ENCODE results near the gene ZCWPW1. TPM values are rescaled to one million over a fixed set of nuclear protein-coding genes. Genes with fewer than 3 reads are reported as not detected.
"Not testable (repeated sequence)": the region's sequence is repeated elsewhere in the genome, so short reads cannot be mapped to it uniquely, and the experiment has no call there.

Gene ZCWPW1
- total RNA-seq, 1 experiment from 2014 or later: 1.1 TPM

GRCh38 chr7:100443096-100443840 is 14.8 kb upstream of the ZCWPW1 start:
- no peak overlapping the region for H3K4me3 ChIP-seq
- H3K27ac ChIP-seq: no peak overlapping the region
- H3K9me3 ChIP-seq (replicated peaks): no peaks in the 10 kb centered on the region
- no peaks in the 10 kb centered on the region for H3K27me3 ChIP-seq
- H3K36me3 ChIP-seq: no peaks in the 10 kb centered on the region
- DNase-seq: no peak
- H3K4me1 ChIP-seq: peaks cover 5% of the 10 kb centered on the region; the same call in 1 of the 2 replicates

- H3K9me3 ChIP-seq (replicated peaks): no peaks in the 10 kb centered on the region
- no peaks in the 10 kb centered on the region for H3K36me3 ChIP-seq
- peaks cover 5% of the 10 kb centered on the region; the same call in 1 of the 2 replicates for H3K4me1 ChIP-seq
- no peak overlapping the region for H3K4me3 ChIP-seq
- DNase-seq: no peak
- H3K27ac ChIP-seq: no peak overlapping the region
- no peaks in the 10 kb centered on the region for H3K27me3 ChIP-seq
Measured at GRCh38 chr7:100441641-100442535, 13.4 kb upstream of the ZCWPW1 start.

- H3K4me1 ChIP-seq; H3K27me3 ChIP-seq; H3K4me3 ChIP-seq; DNase-seq; H3K36me3 ChIP-seq; H3K27ac ChIP-seq; H3K9me3 ChIP-seq (replicated peaks): not testable (repeated sequence)
Measured at GRCh38 chr7:100439244-100439643, 10.7 kb upstream of the ZCWPW1 start.

GRCh38 chr7:100438731-100439130 is 10.2 kb upstream of the ZCWPW1 start:
- not testable (repeated sequence) for H3K27me3 ChIP-seq; DNase-seq; H3K27ac ChIP-seq; H3K4me1 ChIP-seq; H3K4me3 ChIP-seq; H3K9me3 ChIP-seq (replicated peaks)
- peaks cover 14% of the 10 kb centered on the region for H3K36me3 ChIP-seq

GRCh38 chr7:100438172-100438571 is 9.7 kb upstream of the ZCWPW1 start:
- Histone ChIP-seq H3K27me3 (no peaks in the 10 kb centered on the region), H3K27ac (no peak overlapping the region), H3K36me3 (peaks cover 20% of the 10 kb centered on the region), H3K9me3 (replicated peaks) (no peaks in the 10 kb centered on the region), H3K4me3 (no peak overlapping the region), H3K4me1 (peaks cover 3% of the 10 kb centered on the region; the same call in 1 of the 2 replicates)
- DNase-seq: no peak

- no peaks in the 10 kb centered on the region for H3K27me3 ChIP-seq
- peaks cover 24% of the 10 kb centered on the region for H3K36me3 ChIP-seq
- no peak for DNase-seq
- no peak overlapping the region for H3K27ac ChIP-seq
- H3K4me3 ChIP-seq: no peak overlapping the region
- H3K4me1 ChIP-seq: peaks cover 3% of the 10 kb centered on the region; the same call in 1 of the 2 replicates
- no peaks in the 10 kb centered on the region for H3K9me3 ChIP-seq (replicated peaks)
Measured at GRCh38 chr7:100437150-100438100, 8.9 kb upstream of the ZCWPW1 start.

DNA sequence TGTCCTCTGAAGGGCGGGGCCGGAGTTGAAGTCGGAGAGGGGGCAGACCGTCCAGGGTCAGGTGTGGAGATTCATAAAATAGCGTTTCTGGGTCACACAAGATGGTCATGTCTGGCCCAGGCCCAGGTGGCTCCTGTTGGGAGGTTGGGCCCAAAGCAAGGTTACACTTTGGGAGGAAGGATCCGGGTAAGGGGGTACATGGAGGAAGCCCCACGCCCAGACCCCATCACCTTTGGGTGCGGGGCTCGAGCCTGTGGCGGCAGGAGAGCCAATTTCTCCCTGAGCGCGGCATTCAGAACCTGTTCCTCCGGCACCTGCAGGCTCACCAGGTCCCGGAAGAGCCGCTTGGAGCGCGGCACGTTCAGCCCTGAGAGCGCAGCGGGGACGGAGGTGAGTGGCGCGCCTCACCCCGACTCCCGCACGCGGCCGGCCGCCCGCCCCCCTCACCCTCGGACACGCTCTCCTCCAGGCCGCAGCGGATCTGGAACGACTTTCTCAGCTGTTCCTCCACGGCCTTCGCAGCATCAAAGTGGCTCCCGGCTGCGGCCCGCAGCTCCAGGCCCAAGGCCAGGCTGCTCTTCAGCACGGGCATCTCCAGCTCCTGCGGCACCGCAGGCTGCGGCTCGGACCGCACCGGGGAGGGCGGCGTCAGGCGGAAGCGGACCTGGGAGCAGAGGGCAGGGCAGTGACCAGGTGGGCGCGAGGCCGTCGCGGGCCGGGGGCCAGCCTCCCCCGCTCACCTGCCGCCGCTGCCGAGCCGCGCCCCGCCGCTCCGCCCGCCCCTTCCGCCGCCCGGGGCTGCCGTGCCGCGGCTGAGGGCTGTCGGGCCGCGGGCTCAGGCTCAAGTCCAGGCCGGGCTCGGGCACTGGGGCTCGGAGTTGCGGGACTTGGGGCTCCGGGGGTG is 7.2 kb upstream of the ZCWPW1 start:
- Histone ChIP-seq H3K9me3 (replicated peaks) (no peaks in the 10 kb centered on the region), H3K4me3 (peak overlapping the region; percentile 69), H3K36me3 (peaks cover 40% of the 10 kb centered on the region), H3K4me1 (peaks cover 3% of the 10 kb centered on the region; the same call in 1 of the 2 replicates), H3K27ac (peak overlapping the region; percentile 37; the same call in 1 of the 2 replicates), H3K27me3 (no peaks in the 10 kb centered on the region)
- DNase-seq: peak; percentile 50 to 51

- H3K27ac ChIP-seq: no peak overlapping the region
Measured at GRCh38 chr7:100434297-100435144, 6.0 kb upstream of the ZCWPW1 start.

DNA sequence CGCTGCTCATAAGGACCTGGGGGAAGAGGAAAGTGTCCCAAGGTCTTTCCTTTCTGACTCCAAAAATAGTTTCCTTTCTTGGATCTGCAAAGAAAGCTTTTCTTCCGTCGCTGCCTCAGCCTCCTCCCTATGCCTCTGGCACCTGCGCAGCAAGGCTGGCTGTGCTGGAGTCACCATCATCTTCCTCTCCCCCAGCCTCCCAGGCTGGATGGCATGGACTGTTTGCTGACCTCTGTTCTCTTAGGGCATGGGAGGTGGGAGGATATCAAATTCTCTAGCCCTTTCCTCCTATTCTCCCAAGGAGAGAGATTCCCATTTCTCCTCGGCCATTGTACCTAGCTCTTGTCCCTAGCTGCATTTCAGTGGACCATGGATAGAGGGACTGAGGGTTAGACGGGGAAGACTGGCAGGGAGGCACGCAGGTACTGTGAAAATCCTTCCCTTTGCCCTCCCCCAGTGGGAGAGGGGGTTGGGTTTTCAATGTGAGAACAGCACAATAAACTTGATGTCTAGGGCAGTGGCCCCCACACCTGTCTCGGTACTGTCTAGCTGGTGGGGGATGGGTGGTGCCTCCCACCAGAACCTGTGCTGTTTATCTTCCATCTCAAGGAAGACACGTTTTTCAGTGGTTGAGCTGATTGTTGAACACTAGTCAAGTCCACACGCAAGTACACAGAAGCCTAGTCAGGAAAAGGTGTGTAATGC is 5.2 kb upstream of the ZCWPW1 start:
- no peaks in the 10 kb centered on the region for H3K9me3 ChIP-seq (replicated peaks)
- H3K4me1 ChIP-seq: peaks cover 3% of the 10 kb centered on the region; the same call in 1 of the 2 replicates
- DNase-seq: no peak
- no peaks in the 10 kb centered on the region for H3K27me3 ChIP-seq
- H3K36me3 ChIP-seq: peaks cover 42% of the 10 kb centered on the region
- no peak overlapping the region for H3K27ac ChIP-seq
- no peak overlapping the region for H3K4me3 ChIP-seq

More at GRCh38 chr7:100434297-100435144, 6.0 kb upstream of the ZCWPW1 start:
- Histone ChIP-seq H3K36me3 (peaks cover 42% of the 10 kb centered on the region), H3K9me3 (replicated peaks) (no peaks in the 10 kb centered on the region), H3K4me3 (no peak overlapping the region), H3K27me3 (no peaks in the 10 kb centered on the region), H3K4me1 (peaks cover 3% of the 10 kb centered on the region; the same call in 1 of the 2 replicates)
- DNase-seq: no peak

- H3K4me1 ChIP-seq: peaks cover 3% of the 10 kb centered on the region; the same call in 1 of the 2 replicates
- no peaks in the 10 kb centered on the region for H3K9me3 ChIP-seq (replicated peaks)
- H3K36me3 ChIP-seq: peaks cover 42% of the 10 kb centered on the region
- no peak overlapping the region for H3K27ac ChIP-seq
- no peaks in the 10 kb centered on the region for H3K27me3 ChIP-seq
- DNase-seq: no peak
- H3K4me3 ChIP-seq: no peak overlapping the region
Measured at GRCh38 chr7:100433276-100433591, 4.7 kb upstream of the ZCWPW1 start.

GRCh38 chr7:100432621-100433275 is 4.2 kb upstream of the ZCWPW1 start:
- H3K27me3 ChIP-seq: no peaks in the 10 kb centered on the region
- H3K4me1 ChIP-seq: peaks cover 3% of the 10 kb centered on the region; the same call in 1 of the 2 replicates
- H3K36me3 ChIP-seq: peaks cover 42% of the 10 kb centered on the region
- H3K4me3 ChIP-seq: no peak overlapping the region
- DNase-seq: no peak
- no peaks in the 10 kb centered on the region for H3K9me3 ChIP-seq (replicated peaks)
- no peak overlapping the region for H3K27ac ChIP-seq

- no peak overlapping the region for H3K4me3 ChIP-seq
- H3K27me3 ChIP-seq: no peaks in the 10 kb centered on the region
- no peaks in the 10 kb centered on the region for H3K9me3 ChIP-seq (replicated peaks)
- no peak overlapping the region for H3K27ac ChIP-seq
- H3K4me1 ChIP-seq: peaks cover 3% of the 10 kb centered on the region; the same call in 1 of the 2 replicates
- no peak for DNase-seq
- H3K36me3 ChIP-seq: peaks cover 42% of the 10 kb centered on the region
Measured at GRCh38 chr7:100432053-100432452, 3.5 kb upstream of the ZCWPW1 start.

All from SJCRH30 (cell line).